OCI-LY7 (cell line): ENCODE measurements around the gene TPST1. TPM values are rescaled to one million over a fixed set of nuclear protein-coding genes. Genes with fewer than 3 reads are reported as not detected.

Experiments used
- BruUV-seq: library from RNA; stranded (reverse); fragments of 400-500 nt; replicated peaks from 2 replicates; lab custom pipeline; 2021; lab: Mats Ljungman, UMichigan
- CTCF ChIA-PET: fragments of 300-600 bp; sonication (Branson Sonifier 250); formaldehyde crosslinking; loops from one replicate; lab custom pipeline; 2022; ENCODE audit warnings: antibody characterized with exemption; ENCODE audit not compliant: unreplicated experiment; lab: Charles Lee
- POLR2A ChIA-PET: fragments of 300-600 bp; sonication (Branson Sonifier 250); formaldehyde crosslinking; loops from one replicate; lab custom pipeline; 2022; ENCODE audit warnings: antibody characterized with exemption; lab: Charles Lee
- DNase-seq: peaks from one replicate; pipeline ENCODE4 v3.0.0-alpha.2; 2015; ENCODE audit warnings: low spot score
- H2AFZ ChIP-seq: fragments of 200-600 bp; sonication (generic), shearing (Covaris generic); 2 replicates; pipeline ENCODE4 v1.6.1; 2014; ENCODE audit warnings: mild to moderate bottlenecking, antibody characterized with exemption, low read length, moderate library complexity
- H3K27ac ChIP-seq: fragments of 200-600 bp; sonication (generic); 2 replicates; pipeline ENCODE4 v1.5.1; 2014; ENCODE audit warnings: mixed run types, low read depth, mild to moderate bottlenecking, moderate library complexity, low read length, inconsistent platforms; ENCODE audit not compliant: poor library complexity, severe bottlenecking
- H3K36me3 ChIP-seq: fragments of 200-600 bp; sonication (generic); 2 replicates; pipeline ENCODE4 v1.6.1; 2014; ENCODE audit warnings: mild to moderate bottlenecking, antibody characterized with exemption, low read length, moderate library complexity, mixed read lengths; ENCODE audit not compliant: insufficient read depth
- H3K4me1 ChIP-seq: fragments of 200-600 bp; sonication (generic); 2 replicates; pipeline ENCODE4 v1.5.1; 2014; ENCODE audit warnings: mild to moderate bottlenecking, low read length; ENCODE audit not compliant: insufficient read depth, poor library complexity, severe bottlenecking
- H3K4me2 ChIP-seq: fragments of 200-600 bp; sonication (generic); 2 replicates; pipeline ENCODE4 v1.6.1; 2014; ENCODE audit warnings: mild to moderate bottlenecking, low read length
- H3K4me3 ChIP-seq: fragments of 200-600 bp; sonication (generic); 2 replicates; pipeline ENCODE4 v1.5.1; 2014; ENCODE audit warnings: mild to moderate bottlenecking, low read depth, low read length; ENCODE audit not compliant: poor library complexity, severe bottlenecking
- H3K79me2 ChIP-seq: fragments of 200-600 bp; sonication (generic); 2 replicates; pipeline ENCODE4 v1.6.1; 2016; ENCODE audit warnings: low read depth, mild to moderate bottlenecking, low read length, moderate library complexity, mixed read lengths; ENCODE audit not compliant: insufficient read depth
- H3K9me2 ChIP-seq: fragments of 200-600 bp; sonication (generic); 2 replicates; pipeline ENCODE4 v1.6.1; 2016; ENCODE audit warnings: mild to moderate bottlenecking, low read length, mixed read lengths; ENCODE audit not compliant: insufficient read depth
- H3K9me3 ChIP-seq: fragments of 200-600 bp; sonication (generic); 2 replicates; pipeline ENCODE4 v1.6.1; 2014; ENCODE audit warnings: mild to moderate bottlenecking, mixed run types, low read length, mixed read lengths
- H4K20me1 ChIP-seq: fragments of 200-600 bp; sonication (generic); 2 replicates; pipeline ENCODE4 v1.6.1; 2014; ENCODE audit warnings: mild to moderate bottlenecking, antibody characterized with exemption, low read length, moderate library complexity, mixed read lengths; ENCODE audit not compliant: insufficient read depth
- CTCF ChIP-seq: fragments of 200-600 bp; sonication (generic); conservative IDR thresholded peaks from 2 replicates; pipeline ENCODE4 v1.5.1; 2014; ENCODE audit warnings: mild to moderate bottlenecking, antibody characterized with exemption, low read length, moderate library complexity, mixed read lengths
- EZH2phosphoT487 ChIP-seq: fragments of 200-600 bp; sonication (generic); IDR thresholded peaks from 2 replicates; pipeline ENCODE4 v1.6.1; 2018; ENCODE audit warnings: low read depth, borderline replicate concordance, mild to moderate bottlenecking, mixed run types, antibody characterized with exemption, low read length, moderate library complexity, mixed read lengths
- intact Hi-C: fragments of 100-400 bp; cut with micrococcal nuclease; formaldehyde crosslinking; loops from one replicate; pipeline ENCODE4 v1.10.0; 2022; ENCODE audit not compliant: unreplicated experiment
- total RNA-seq, 2 experiments: library from RNA; depleted of rRNA in 1 of 2; stranded (reverse); fragments of >200 nt in 1 of 2; shearing (Covaris generic) in 1 of 2; gene quantifications; 2 replicates each; pipeline ENCODE4 v1.2.3, GENCODE V29; 2014 to 2022

The TPST1 gene
- total RNA-seq, 2 experiments from 2014 or later: 3.5 to 6.6 TPM

GRCh38 chr7:66279912-66280311 lies 74.8 kb downstream of the TPST1 start:
- ChIA-PET CTCF (no interaction called here), POLR2A (interaction anchor here (1.4 kb wide), 1 partner anchor 11 kb away, joined by 3 read pairs; no protein-coding TSS in a partner anchor)
- Histone ChIP-seq H3K36me3 (no peaks in the 10 kb centered on the region), H3K9me3 (no peaks in the 10 kb centered on the region), H3K4me2 (no peak overlapping the region), H3K79me2 (no peaks in the 10 kb centered on the region), H3K4me3 (no peak overlapping the region), H3K4me1 (no peaks in the 10 kb centered on the region), H3K27ac (no peak overlapping the region), H3K9me2 (no peaks in the 10 kb centered on the region), H2AFZ (no peak overlapping the region), H4K20me1 (no peaks in the 10 kb centered on the region)
- DNase-seq: no peak
- no TSS peak for BruUV-seq
- TF ChIP-seq EZH2phosphoT487 (no peak), CTCF (no peak)
- intact Hi-C loops: no loop called here

GRCh38 chr7:66281678-66282590 lies 76.8 kb downstream of the TPST1 start:
- ChIA-PET CTCF (no interaction called here), POLR2A (interaction anchor here (0.5 kb wide), 1 partner anchor 451 kb away, joined by 3 read pairs; no protein-coding TSS in a partner anchor)
- intact Hi-C loops: no loop called here
- H3K36me3 ChIP-seq: no peaks in the 10 kb centered on the region
- H3K9me3 ChIP-seq: no peaks in the 10 kb centered on the region
- no peak overlapping the region for H3K4me2 ChIP-seq
- TF ChIP-seq EZH2phosphoT487 (no peak), CTCF (no peak)
- H3K9me2 ChIP-seq: no peaks in the 10 kb centered on the region
- H2AFZ ChIP-seq: no peak overlapping the region
- H3K4me3 ChIP-seq: no peak overlapping the region
- no peak for DNase-seq
- no peaks in the 10 kb centered on the region for H3K4me1 ChIP-seq
- no peaks in the 10 kb centered on the region for H3K79me2 ChIP-seq
- H3K27ac ChIP-seq: no peak overlapping the region
- no peaks in the 10 kb centered on the region for H4K20me1 ChIP-seq
- no TSS peak for BruUV-seq

DNA sequence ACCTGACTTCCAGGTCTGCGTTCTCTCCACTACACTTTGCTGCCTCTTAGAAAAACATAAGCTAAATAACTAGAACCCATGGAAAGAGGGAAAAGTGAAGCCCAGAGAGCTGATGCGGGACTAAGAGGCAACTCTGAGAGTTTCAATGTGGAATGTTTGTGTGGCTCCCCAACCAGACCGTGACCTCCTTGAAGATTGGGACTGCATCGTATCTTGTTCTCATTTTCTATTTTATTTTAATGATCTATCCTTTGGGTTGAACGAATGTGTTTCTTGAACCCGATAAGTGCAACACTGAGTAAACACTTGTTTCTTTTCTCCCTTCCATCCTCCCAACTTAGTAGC lies 77.4 kb downstream of the TPST1 start:
- Histone ChIP-seq H3K79me2 (no peaks in the 10 kb centered on the region), H3K9me2 (no peaks in the 10 kb centered on the region), H3K4me3 (no peak overlapping the region), H2AFZ (no peak overlapping the region), H3K27ac (no peak overlapping the region), H3K36me3 (no peaks in the 10 kb centered on the region), H3K9me3 (no peaks in the 10 kb centered on the region), H3K4me2 (no peak overlapping the region), H4K20me1 (no peaks in the 10 kb centered on the region), H3K4me1 (no peaks in the 10 kb centered on the region)
- POLR2A ChIA-PET: no interaction called here
- intact Hi-C loops: no loop called here
- no peak for DNase-seq
- TF ChIP-seq EZH2phosphoT487 (no peak), CTCF (no peak)
- CTCF ChIA-PET: no interaction called here
- BruUV-seq: no TSS peak
